Jurkat, Clone E6-1 (cell line): ENCODE data around the gene NT5DC1.
A peak's percentile ranks its signal among the peaks of the same experiment; 100 is the strongest.
"Not testable (repeated sequence)": the region's sequence is repeated elsewhere in the genome, so short reads cannot be mapped to it uniquely, and the experiment has no call there.

Experiments used
- DNase-seq: peaks from one replicate; pipeline ENCODE4 v3.0.0-alpha.2; 2011; ENCODE audit warnings: low read depth, low spot score
- H3K4me3 ChIP-seq: 2 replicates; pipeline ENCODE4 v1.5.1; 2011; ENCODE audit warnings: mild to moderate bottlenecking, low read length, control low read depth, moderate library complexity

NT5DC1 gene

GRCh38 chr6:116255246-116255800 lies 154.7 kb downstream of the NT5DC1 start:
- no peak overlapping the region for H3K4me3 ChIP-seq
- DNase-seq, result no peak

- DNase-seq, result no peak
Measured at GRCh38 chr6:116256694-116257093, 156.0 kb downstream of the NT5DC1 start.

DNA sequence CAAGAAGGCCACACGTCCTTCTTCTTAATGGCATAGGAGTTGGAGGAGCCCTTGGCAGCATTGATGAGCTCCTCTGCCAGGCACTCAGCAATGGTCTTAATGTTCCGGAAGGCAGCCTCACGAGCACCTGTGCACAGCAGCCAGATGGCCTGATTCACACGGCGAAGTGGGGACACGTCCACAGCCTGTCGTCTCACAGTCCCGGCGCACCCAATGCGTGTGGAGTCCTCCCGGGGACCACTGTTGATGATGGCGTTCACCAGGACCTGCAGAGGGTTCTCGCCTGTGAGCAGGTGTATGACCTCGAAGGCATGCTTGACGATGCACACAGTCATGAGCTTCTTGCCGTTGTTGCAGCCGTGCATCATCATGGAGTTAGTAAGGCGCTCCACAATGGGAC lies 157.9 kb downstream of the NT5DC1 start:
- no peak for DNase-seq
- H3K4me3 ChIP-seq, result no peak overlapping the region

More at GRCh38 chr6:116256694-116257093, 156.0 kb downstream of the NT5DC1 start:
- H3K4me3 ChIP-seq, result no peak overlapping the region

- no peak for DNase-seq
- no peak overlapping the region for H3K4me3 ChIP-seq
Measured at GRCh38 chr6:116263353-116263752, 162.7 kb downstream of the NT5DC1 start.

DNA sequence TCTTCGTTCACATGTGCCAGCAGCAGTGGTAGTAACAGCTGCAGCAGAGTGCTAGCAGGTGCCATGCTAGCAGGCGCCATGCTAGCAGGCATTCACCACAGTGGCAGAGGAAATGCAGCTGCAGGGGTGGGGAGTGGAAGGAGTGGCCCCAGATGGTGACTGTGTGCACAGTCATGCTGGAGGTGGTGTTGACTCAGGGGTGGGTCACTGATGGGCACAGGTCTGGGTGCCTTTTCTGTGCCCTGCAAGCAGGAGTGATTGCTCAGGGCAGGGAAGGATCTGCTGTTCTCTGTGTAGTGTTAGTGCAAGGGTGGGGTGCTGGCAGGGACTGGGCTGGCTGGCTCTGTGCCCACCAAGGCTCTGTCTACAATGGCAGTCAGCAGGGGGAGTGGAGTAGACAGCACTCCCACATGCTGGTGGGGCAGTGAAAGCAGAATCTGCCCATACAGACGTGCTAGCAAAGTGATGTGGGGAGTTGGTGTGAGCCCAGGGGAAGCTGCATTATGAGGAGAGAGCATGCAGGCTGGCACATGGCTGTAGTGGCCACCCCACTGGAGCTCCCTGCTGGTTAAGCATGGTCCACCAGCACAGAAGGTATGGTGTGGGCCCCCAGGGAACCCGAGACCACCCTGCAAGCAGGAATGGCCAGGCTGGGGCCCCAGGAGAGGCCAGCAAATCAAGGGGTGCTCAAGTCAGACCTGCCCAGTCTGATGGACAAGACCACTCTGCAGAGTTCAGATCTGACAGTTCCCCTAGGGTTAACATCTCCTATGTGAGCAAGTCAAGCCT lies 164.6 kb downstream of the NT5DC1 start:
- DNase-seq, result peak; percentile 41
- no peak overlapping the region for H3K4me3 ChIP-seq

DNA sequence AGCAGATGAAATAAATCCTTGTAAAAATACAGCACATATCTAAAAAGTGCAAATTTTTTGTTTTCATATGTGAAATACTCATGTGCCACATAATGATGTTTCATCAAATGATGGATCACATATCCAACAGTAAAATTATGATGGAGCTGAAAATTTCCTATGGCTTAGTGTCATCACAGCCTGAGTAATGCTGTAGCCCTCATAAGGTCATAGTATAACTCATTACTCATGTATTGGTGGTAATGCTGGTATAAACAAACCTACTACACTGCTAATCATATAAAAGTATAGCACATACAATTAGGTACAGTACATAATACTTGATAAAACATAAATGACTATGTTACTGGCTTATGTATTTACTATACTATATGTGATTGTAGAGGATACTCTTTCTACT lies 166.2 kb downstream of the NT5DC1 start:
- no peak overlapping the region for H3K4me3 ChIP-seq
- no peak for DNase-seq

GRCh38 chr6:116267836-116268588 lies 167.4 kb downstream of the NT5DC1 start:
- no peak for DNase-seq
- H3K4me3 ChIP-seq, result no peak overlapping the region

- H3K4me3 ChIP-seq, result no peak overlapping the region
- peak; percentile 70 for DNase-seq
Measured at GRCh38 chr6:116268589-116269293, 168.1 kb downstream of the NT5DC1 start.

DNA sequence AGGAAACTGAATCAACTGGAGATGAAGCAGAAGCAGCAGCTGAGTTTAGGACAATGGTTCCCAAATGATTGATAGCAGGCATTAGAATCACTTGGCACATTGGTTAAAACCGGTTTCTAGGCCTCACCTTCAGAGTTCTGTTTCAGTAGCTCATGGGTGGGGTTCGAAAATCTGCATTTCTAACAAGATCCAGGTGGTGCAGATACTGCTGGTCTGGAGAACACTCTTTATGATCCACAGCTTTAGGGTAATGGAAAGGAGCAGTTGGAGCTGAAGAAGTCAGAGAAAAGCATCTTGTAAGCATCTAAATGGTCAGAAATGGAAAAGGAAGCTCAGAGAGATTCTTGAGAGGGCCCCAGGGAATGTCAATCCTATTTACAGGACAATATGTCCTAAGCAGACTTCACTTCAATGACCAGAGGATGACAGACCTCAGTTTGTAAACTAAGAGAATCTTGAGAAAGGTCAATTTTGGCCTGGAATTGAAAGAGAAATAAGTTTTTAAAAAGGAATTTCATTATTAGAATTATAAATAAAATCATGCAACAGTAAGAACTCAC lies 170.6 kb downstream of the NT5DC1 start:
- no peak overlapping the region for H3K4me3 ChIP-seq
- no peak for DNase-seq

- no peak overlapping the region for H3K4me3 ChIP-seq
- no peak for DNase-seq
Measured at GRCh38 chr6:116277124-116277523, 176.5 kb downstream of the NT5DC1 start.

GRCh38 chr6:116278481-116278829 lies 177.8 kb downstream of the NT5DC1 start:
- peak overlapping the region; percentile 83 for H3K4me3 ChIP-seq
- DNase-seq, result no peak

GRCh38 chr6:116278854-116279231 lies 178.2 kb downstream of the NT5DC1 start:
- peak overlapping the region; percentile 83 for H3K4me3 ChIP-seq
- no peak for DNase-seq

GRCh38 chr6:116279232-116280160 lies 178.8 kb downstream of the NT5DC1 start, which contains the start of gene TSPYL1:
Gene TSPYL1, minus strand, starts transcription at chr6:116279930. Its CDS starts 100 bp downstream, at chr6:116279830.
- DNase-seq, result peak; percentile 93
- peak within 1 kb of the TSS; percentile 83 for H3K4me3 ChIP-seq

- H3K4me3 ChIP-seq, result peak overlapping the region; percentile 83
- no peak for DNase-seq
Measured at GRCh38 chr6:116280161-116280932, 179.7 kb downstream of the NT5DC1 start.

- no peak for DNase-seq
- no peak overlapping the region for H3K4me3 ChIP-seq
Measured at GRCh38 chr6:116280933-116281316, 180.3 kb downstream of the NT5DC1 start.

GRCh38 chr6:116282698-116283097 lies 182.0 kb downstream of the NT5DC1 start:
- no peak for DNase-seq
- H3K4me3 ChIP-seq, result no peak overlapping the region

DNA sequence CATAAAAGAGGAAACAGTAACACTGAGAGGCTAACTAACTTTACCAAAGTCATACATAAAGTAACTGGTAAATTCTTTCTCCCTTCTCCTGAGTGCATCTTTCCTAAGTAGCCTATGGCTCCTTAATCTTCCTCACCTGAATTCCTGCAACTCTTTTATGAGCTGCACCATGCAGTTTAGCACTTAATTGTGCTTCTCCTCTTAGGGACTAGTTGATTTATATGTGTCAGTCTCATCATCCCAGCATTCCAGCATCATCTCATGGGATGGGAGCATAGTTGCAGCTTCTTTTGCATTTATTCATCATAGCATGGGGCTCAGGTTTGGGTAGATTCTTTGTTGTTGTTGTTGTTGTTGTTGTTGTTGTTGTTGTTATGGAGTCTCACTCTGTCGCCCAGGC lies 182.5 kb downstream of the NT5DC1 start:
- DNase-seq, result no peak
- H3K4me3 ChIP-seq, result no peak overlapping the region

GRCh38 chr6:116284984-116285383 lies 184.3 kb downstream of the NT5DC1 start:
- not testable (repeated sequence) for H3K4me3 ChIP-seq, DNase-seq
